WTC11 (cell line): ENCODE data around the gene STARD13. TPM values are rescaled to one million over a fixed set of nuclear protein-coding genes. Genes with fewer than 3 reads are reported as not detected.

Source experiments
- ATAC-seq: fragments of 200-7000 bp; cut with Tn5 transposase; 2 replicates; pipeline ENCODE4 v1.10.0; 2021; ENCODE audit warnings: mild to moderate bottlenecking, moderate library complexity
- CTCF ChIA-PET: fragments of 300-600 bp; sonication (Branson Sonifier 250); formaldehyde crosslinking; loops from one replicate; lab custom pipeline; 2021; ENCODE audit warnings: antibody characterized with exemption; lab: Charles Lee
- POLR2A ChIA-PET: fragments of 350-600 bp; sonication (Branson Sonifier 250); formaldehyde crosslinking; loops from one replicate; lab custom pipeline; 2021; ENCODE audit warnings: antibody characterized with exemption; lab: Charles Lee
- DNase-seq: peaks from one replicate; pipeline ENCODE4 v3.0.0; 2021; ENCODE audit warnings: low spot score
- H3K27ac Mint-ChIP-seq: 2 replicates; pipeline ENCODE4 v1.8.0; 2021; ENCODE audit warnings: mixed read lengths
- H3K27me3 Mint-ChIP-seq: 2 replicates; pipeline ENCODE4 v1.8.0; 2021; ENCODE audit warnings: low read depth, mild to moderate bottlenecking, moderate library complexity, mixed read lengths
- H3K36me3 Mint-ChIP-seq: 2 replicates; pipeline ENCODE4 v1.8.0; 2021; ENCODE audit warnings: mixed read lengths
- H3K4me1 Mint-ChIP-seq: 2 replicates; pipeline ENCODE4 v1.8.0; 2022; ENCODE audit warnings: mixed read lengths
- H3K4me3 Mint-ChIP-seq: 2 replicates; pipeline ENCODE4 v1.8.0; 2021; ENCODE audit warnings: mild to moderate bottlenecking, moderate library complexity, mixed read lengths
- H3K9me3 Mint-ChIP-seq: 2 replicates; pipeline ENCODE4 v1.8.0; 2021; ENCODE audit warnings: mixed read lengths
- ATF1 ChIP-seq: sonication (generic); formaldehyde crosslinking; IDR thresholded peaks from 2 replicates; pipeline ENCODE4 v1.8.1; 2023; ENCODE audit warnings: mild to moderate bottlenecking, moderate library complexity, missing genetic modification reagents
- CREB1 ChIP-seq: sonication (generic); formaldehyde crosslinking; IDR thresholded peaks from 2 replicates; pipeline ENCODE4 v1.8.0; 2023; ENCODE audit warnings: mild to moderate bottlenecking, missing genetic modification reagents
- E2F5 ChIP-seq: sonication (generic); formaldehyde crosslinking; IDR thresholded peaks from 2 replicates; pipeline ENCODE4 v1.8.1; 2022; ENCODE audit warnings: mild to moderate bottlenecking, moderate library complexity, missing genetic modification reagents
- ELF4 ChIP-seq: sonication (generic); formaldehyde crosslinking; IDR thresholded peaks from 2 replicates; pipeline ENCODE4 v1.8.1; 2022; ENCODE audit warnings: low read depth, mild to moderate bottlenecking, moderate library complexity, missing genetic modification reagents
- ERG ChIP-seq: fragments of 250-450 bp; sonication (Bioruptor Pico); IDR thresholded peaks from 2 replicates; pipeline ENCODE4 v1.8.0; 2021; ENCODE audit warnings: mild to moderate bottlenecking
- ESRRA ChIP-seq: sonication (generic); formaldehyde crosslinking; IDR thresholded peaks from 2 replicates; pipeline ENCODE4 v1.8.1; 2022; ENCODE audit warnings: mild to moderate bottlenecking, missing genetic modification reagents, borderline replicate concordance
- ETV6 ChIP-seq: sonication (generic); formaldehyde crosslinking; IDR thresholded peaks from 2 replicates; pipeline ENCODE4 v1.8.1; 2022; ENCODE audit warnings: mild to moderate bottlenecking, missing genetic modification reagents
- GRHL2 ChIP-seq: fragments of 250-450 bp; sonication (Bioruptor Pico); IDR thresholded peaks from 2 replicates; pipeline ENCODE4 v1.8.0; 2022; ENCODE audit warnings: mild to moderate bottlenecking, moderate library complexity; ENCODE audit not compliant: insufficient replicate concordance, severe bottlenecking
- GTF2I ChIP-seq: fragments of 250-450 bp; sonication (Bioruptor Pico); conservative IDR thresholded peaks from 2 replicates; pipeline ENCODE4 v1.4.0; 2021; ENCODE audit warnings: mild to moderate bottlenecking
- HMGA2 ChIP-seq: fragments of 250-450 bp; sonication (Bioruptor Pico); IDR thresholded peaks from 2 replicates; pipeline ENCODE4 v1.4.0; 2021; ENCODE audit warnings: mild to moderate bottlenecking, moderate library complexity
- IRF1 ChIP-seq: sonication (generic); formaldehyde crosslinking; IDR thresholded peaks from 2 replicates; pipeline ENCODE4 v1.8.0; 2023; ENCODE audit warnings: missing genetic modification reagents
- MYBL2 ChIP-seq: sonication (generic); formaldehyde crosslinking; IDR thresholded peaks from 2 replicates; pipeline ENCODE4 v1.8.1; 2023; ENCODE audit warnings: mild to moderate bottlenecking, moderate library complexity, missing genetic modification reagents
- NR3C1 ChIP-seq: sonication (generic); formaldehyde crosslinking; conservative IDR thresholded peaks from 2 replicates; pipeline ENCODE4 v1.8.1; 2023; ENCODE audit warnings: low read depth, mild to moderate bottlenecking, missing genetic modification reagents
- PRDM15 ChIP-seq: sonication (generic); formaldehyde crosslinking; IDR thresholded peaks from 2 replicates; pipeline ENCODE4 v1.8.0; 2022; ENCODE audit warnings: missing genetic modification reagents
- PRRX2 ChIP-seq: fragments of 250-450 bp; sonication (Bioruptor Pico); IDR thresholded peaks from 2 replicates; pipeline ENCODE4 v1.8.0; 2021; ENCODE audit warnings: mild to moderate bottlenecking
- SOX15 ChIP-seq: fragments of 250-450 bp; sonication (Bioruptor Pico); IDR thresholded peaks from 2 replicates; pipeline ENCODE4 v1.9.0; 2021; ENCODE audit warnings: mild to moderate bottlenecking
- TEAD1 ChIP-seq: sonication (generic); formaldehyde crosslinking; IDR thresholded peaks from 2 replicates; pipeline ENCODE4 v1.8.0; 2022; ENCODE audit warnings: mild to moderate bottlenecking, missing genetic modification reagents
- TEAD4 ChIP-seq: sonication (generic); formaldehyde crosslinking; IDR thresholded peaks from 2 replicates; pipeline ENCODE4 v1.8.0; 2022; ENCODE audit warnings: mild to moderate bottlenecking, missing genetic modification reagents
- TP53 ChIP-seq: sonication (generic); formaldehyde crosslinking; IDR thresholded peaks from 2 replicates; pipeline ENCODE4 v1.8.1; 2023; ENCODE audit warnings: mild to moderate bottlenecking, missing genetic modification reagents
- USF1 ChIP-seq: sonication (generic); formaldehyde crosslinking; IDR thresholded peaks from 2 replicates; pipeline ENCODE4 v1.8.0; 2022; ENCODE audit warnings: mild to moderate bottlenecking, missing genetic modification reagents
- ZNF423 ChIP-seq: fragments of 250-450 bp; sonication (Bioruptor Pico); IDR thresholded peaks from 2 replicates; pipeline ENCODE4 v2.1.2; 2022; ENCODE audit warnings: mild to moderate bottlenecking, moderate library complexity
- total RNA-seq: library from RNA; stranded (reverse); gene quantifications from 3 replicates; pipeline ENCODE4 v1.2.3, GENCODE V29; 2021
- TF ChIP-seq, protein P1 (sequence below): fragments of 200-600 bp; IDR thresholded peaks from 2 replicates; pipeline ENCODE4 v1.8.0; 2022; ENCODE audit warnings: antibody characterized with exemption
- TF ChIP-seq, protein P2 (sequence below): fragments of 250-450 bp; sonication (Bioruptor Pico); IDR thresholded peaks from 2 replicates; pipeline ENCODE4 v2.1.2; 2022; ENCODE audit warnings: mild to moderate bottlenecking, moderate library complexity

Gene STARD13
- total RNA-seq, 1 experiment from 2014 or later: 4.4 TPM

DNA sequence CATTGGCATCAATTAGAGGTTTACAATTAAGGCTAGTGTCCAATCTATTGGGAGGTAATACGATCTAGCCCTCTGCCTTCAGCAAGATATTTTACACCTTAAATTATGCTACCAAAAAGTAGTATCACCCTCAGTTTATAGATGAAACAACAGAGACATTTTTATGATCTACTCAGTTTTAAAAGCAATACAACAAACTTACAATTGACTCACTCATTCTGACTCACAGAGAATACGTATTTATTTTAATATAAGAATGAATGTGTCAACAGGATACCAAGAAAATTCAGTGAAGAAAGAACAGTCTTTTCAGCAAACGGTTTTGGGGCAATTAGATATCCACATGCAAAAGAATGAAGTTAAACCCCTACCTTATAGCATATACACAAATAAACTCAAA is 32.5 kb upstream of the STARD13 start:
- DNase-seq (no peak), ATAC-seq (no peak)
- no peak overlapping the region for H3K27ac Mint-ChIP-seq
- H3K4me3 Mint-ChIP-seq: no peak overlapping the region
- ChIA-PET CTCF (no interaction called here), POLR2A (no interaction called here)
- no peaks in the 10 kb centered on the region for H3K4me1 Mint-ChIP-seq
- no peak for TF ChIP-seq E2F5 (CRISPR knock-in tag)
- TF ChIP-seq USF1 (CRISPR knock-in tag): no peak
- TF ChIP-seq CREB1 (CRISPR knock-in tag): no peak
- TF ChIP-seq IRF1 (CRISPR knock-in tag): no peak
- TF ChIP-seq PRDM15 (CRISPR knock-in tag): no peak
- no peak for TF ChIP-seq PRRX2 (CRISPR knock-in tag)
- TF ChIP-seq, protein P1, sequence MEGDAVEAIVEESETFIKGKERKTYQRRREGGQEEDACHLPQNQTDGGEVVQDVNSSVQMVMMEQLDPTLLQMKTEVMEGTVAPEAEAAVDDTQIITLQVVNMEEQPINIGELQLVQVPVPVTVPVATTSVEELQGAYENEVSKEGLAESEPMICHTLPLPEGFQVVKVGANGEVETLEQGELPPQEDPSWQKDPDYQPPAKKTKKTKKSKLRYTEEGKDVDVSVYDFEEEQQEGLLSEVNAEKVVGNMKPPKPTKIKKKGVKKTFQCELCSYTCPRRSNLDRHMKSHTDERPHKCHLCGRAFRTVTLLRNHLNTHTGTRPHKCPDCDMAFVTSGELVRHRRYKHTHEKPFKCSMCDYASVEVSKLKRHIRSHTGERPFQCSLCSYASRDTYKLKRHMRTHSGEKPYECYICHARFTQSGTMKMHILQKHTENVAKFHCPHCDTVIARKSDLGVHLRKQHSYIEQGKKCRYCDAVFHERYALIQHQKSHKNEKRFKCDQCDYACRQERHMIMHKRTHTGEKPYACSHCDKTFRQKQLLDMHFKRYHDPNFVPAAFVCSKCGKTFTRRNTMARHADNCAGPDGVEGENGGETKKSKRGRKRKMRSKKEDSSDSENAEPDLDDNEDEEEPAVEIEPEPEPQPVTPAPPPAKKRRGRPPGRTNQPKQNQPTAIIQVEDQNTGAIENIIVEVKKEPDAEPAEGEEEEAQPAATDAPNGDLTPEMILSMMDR: no peak
- no peak for TF ChIP-seq GRHL2 (CRISPR knock-in tag)
- TF ChIP-seq TEAD1 (CRISPR knock-in tag): no peak
- TF ChIP-seq ELF4 (CRISPR knock-in tag): no peak
- no peaks in the 10 kb centered on the region for H3K27me3 Mint-ChIP-seq
- no peaks in the 10 kb centered on the region for H3K36me3 Mint-ChIP-seq
- peaks cover 13% of the 10 kb centered on the region; the same call in 1 of the 2 replicates for H3K9me3 Mint-ChIP-seq

- POLR2A ChIA-PET: no interaction called here
- Mint-ChIP-seq H3K4me1 (peaks cover 3% of the 10 kb centered on the region; the same call in 1 of the 2 replicates), H3K27ac (no peak overlapping the region), H3K36me3 (no peaks in the 10 kb centered on the region), H3K9me3 (peaks cover 13% of the 10 kb centered on the region; the same call in 1 of the 2 replicates), H3K27me3 (no peaks in the 10 kb centered on the region), H3K4me3 (no peak overlapping the region)
- CTCF ChIA-PET: no interaction called here
- ATAC-seq: no peak
- DNase-seq: no peak
- TF ChIP-seq ESRRA (CRISPR knock-in tag): no peak
- TF ChIP-seq TEAD4 (CRISPR knock-in tag): no peak
- TF ChIP-seq ATF1 (CRISPR knock-in tag): no peak
- no peak for TF ChIP-seq SOX15
- TF ChIP-seq ZNF423: no peak
- no peak for TF ChIP-seq TP53 (CRISPR knock-in tag)
- TF ChIP-seq ETV6 (CRISPR knock-in tag): no peak
- no peak for TF ChIP-seq NR3C1
- TF ChIP-seq, protein P2, sequence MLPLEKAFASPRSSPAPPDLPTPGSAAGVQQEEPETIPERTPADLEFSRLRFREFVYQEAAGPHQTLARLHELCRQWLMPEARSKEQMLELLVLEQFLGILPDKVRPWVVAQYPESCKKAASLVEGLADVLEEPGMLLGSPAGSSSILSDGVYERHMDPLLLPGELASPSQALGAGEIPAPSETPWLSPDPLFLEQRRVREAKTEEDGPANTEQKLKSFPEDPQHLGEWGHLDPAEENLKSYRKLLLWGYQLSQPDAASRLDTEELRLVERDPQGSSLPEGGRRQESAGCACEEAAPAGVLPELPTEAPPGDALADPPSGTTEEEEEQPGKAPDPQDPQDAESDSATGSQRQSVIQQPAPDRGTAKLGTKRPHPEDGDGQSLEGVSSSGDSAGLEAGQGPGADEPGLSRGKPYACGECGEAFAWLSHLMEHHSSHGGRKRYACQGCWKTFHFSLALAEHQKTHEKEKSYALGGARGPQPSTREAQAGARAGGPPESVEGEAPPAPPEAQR (CRISPR knock-in tag): no peak
- TF ChIP-seq GTF2I (CRISPR knock-in tag): no peak
- TF ChIP-seq MYBL2: no peak
- no peak for TF ChIP-seq PRDM15 (CRISPR knock-in tag)
- no peak for TF ChIP-seq ERG (CRISPR knock-in tag)
- no peak for TF ChIP-seq HMGA2 (CRISPR knock-in tag)
Measured at GRCh38 chr13:33316890-33317289, 31.3 kb upstream of the STARD13 start.
